ENCODE results near the gene PARP6.

DNA sequence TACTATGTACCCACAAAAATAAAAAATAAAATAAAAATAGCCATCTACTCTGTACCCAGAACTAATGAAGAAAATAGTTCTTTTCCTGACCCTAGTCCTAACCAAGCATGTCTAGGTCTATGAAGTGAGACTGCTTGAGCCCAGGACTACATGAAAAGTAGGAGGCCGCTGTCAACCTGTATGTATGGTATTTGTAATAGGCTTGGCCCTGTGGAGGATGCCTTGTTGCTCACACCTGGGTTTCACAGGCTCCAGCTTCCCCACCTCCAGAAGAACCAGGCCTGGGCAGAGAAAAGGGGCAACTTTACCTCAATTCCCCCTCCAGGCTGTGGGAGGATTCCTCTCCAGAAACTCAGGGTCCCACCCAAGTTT, 34.5 kb downstream of the PARP6 start:
- TF ChIP-seq, protein P1, sequence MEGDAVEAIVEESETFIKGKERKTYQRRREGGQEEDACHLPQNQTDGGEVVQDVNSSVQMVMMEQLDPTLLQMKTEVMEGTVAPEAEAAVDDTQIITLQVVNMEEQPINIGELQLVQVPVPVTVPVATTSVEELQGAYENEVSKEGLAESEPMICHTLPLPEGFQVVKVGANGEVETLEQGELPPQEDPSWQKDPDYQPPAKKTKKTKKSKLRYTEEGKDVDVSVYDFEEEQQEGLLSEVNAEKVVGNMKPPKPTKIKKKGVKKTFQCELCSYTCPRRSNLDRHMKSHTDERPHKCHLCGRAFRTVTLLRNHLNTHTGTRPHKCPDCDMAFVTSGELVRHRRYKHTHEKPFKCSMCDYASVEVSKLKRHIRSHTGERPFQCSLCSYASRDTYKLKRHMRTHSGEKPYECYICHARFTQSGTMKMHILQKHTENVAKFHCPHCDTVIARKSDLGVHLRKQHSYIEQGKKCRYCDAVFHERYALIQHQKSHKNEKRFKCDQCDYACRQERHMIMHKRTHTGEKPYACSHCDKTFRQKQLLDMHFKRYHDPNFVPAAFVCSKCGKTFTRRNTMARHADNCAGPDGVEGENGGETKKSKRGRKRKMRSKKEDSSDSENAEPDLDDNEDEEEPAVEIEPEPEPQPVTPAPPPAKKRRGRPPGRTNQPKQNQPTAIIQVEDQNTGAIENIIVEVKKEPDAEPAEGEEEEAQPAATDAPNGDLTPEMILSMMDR (IDR thresholded peaks at IDR 0.05) = no peak
- no peak for TF ChIP-seq POLR2A (IDR thresholded peaks at IDR 0.05)
